Uterus (tissue), 4 donors: ENCODE measurements around the gene TMEM87B. TPM values are rescaled to one million over a fixed set of nuclear protein-coding genes. Genes with fewer than 3 reads are reported as not detected.

ENCODE experiments used
- DNase-seq, 2 donors: peaks; one replicate each; pipeline ENCODE4 v3.0.0-alpha.2; 2019 to 2020
- H3K27ac ChIP-seq, 2 donors: fragments of 200-600 bp; sonication (generic); 1 replicate in 1 of 2; 2 replicates in 1 of 2; pipeline ENCODE4 v1.5.1; 2016 to 2018
- H3K27me3 ChIP-seq, 2 donors: fragments of 200-600 bp; sonication (generic); one replicate each; pipeline ENCODE4 v1.5.1; 2018 to 2019; ENCODE audit warnings: control low read depth in 1 of 2
- H3K36me3 ChIP-seq, 2 donors: fragments of 200-600 bp; sonication (generic); one replicate each; pipeline ENCODE4 v1.5.1; 2019; ENCODE audit warnings: control low read depth in 1 of 2
- H3K4me1 ChIP-seq, 2 donors: fragments of 200-600 bp; sonication (generic); one replicate each; pipeline ENCODE4 v1.5.1; 2018 to 2019; ENCODE audit warnings: control low read depth in 1 of 2
- H3K4me3 ChIP-seq, 2 donors: fragments of 200-600 bp; sonication (generic); 1 replicate in 1 of 2; 2 replicates in 1 of 2; pipeline ENCODE4 v1.5.1; 2018 to 2019; ENCODE audit warnings: mild to moderate bottlenecking in 1 of 2
- H3K9me3 ChIP-seq, 2 donors: fragments of 200-600 bp; sonication (generic); one replicate each; pipeline ENCODE4 v1.5.1; 2019; ENCODE audit warnings: control low read depth in 1 of 2
- POLR2A ChIP-seq, 2 donors: fragments of 450-650 bp; IDR thresholded peaks; one replicate each; pipeline ENCODE4 v1.6.1; 2016; ENCODE audit warnings: antibody characterized with exemption in 2 of 2, mild to moderate bottlenecking in 1 of 2, moderate library complexity in 1 of 2
- intact Hi-C: fragments of 100-400 bp; cut with DNase I; formaldehyde crosslinking; loops from one replicate; pipeline ENCODE4 v1.15.1; 2023; ENCODE audit warnings: low total_unique reads
- total RNA-seq, 4 donors: library from RNA; depleted of rRNA in 3 of 4; stranded (reverse); fragments of >200 nt in 3 of 4; gene quantifications; one replicate each; pipeline versions ENCODE4 v1.1.0 to v1.2.4, GENCODE V29; 2014 to 2023
- TF ChIP-seq, protein P1 (sequence below), 4 experiments: fragments of 200-600 bp in 2 of 4; fragments of 450-650 bp in 2 of 4; sonication (generic) in 2 of 4; IDR thresholded peaks; one replicate each; pipeline ENCODE4 v1.5.1; 2016 to 2019; ENCODE audit warnings: antibody characterized with exemption in 4 of 4, mild to moderate bottlenecking in 2 of 4, moderate library complexity in 1 of 4
- donor health status: DM: yes; HTN: yes; CAD: no.

The TMEM87B gene
- total RNA-seq, 4 donors from 2014 or later: 6.7 to 51.6 (median 27.0) TPM

DNA sequence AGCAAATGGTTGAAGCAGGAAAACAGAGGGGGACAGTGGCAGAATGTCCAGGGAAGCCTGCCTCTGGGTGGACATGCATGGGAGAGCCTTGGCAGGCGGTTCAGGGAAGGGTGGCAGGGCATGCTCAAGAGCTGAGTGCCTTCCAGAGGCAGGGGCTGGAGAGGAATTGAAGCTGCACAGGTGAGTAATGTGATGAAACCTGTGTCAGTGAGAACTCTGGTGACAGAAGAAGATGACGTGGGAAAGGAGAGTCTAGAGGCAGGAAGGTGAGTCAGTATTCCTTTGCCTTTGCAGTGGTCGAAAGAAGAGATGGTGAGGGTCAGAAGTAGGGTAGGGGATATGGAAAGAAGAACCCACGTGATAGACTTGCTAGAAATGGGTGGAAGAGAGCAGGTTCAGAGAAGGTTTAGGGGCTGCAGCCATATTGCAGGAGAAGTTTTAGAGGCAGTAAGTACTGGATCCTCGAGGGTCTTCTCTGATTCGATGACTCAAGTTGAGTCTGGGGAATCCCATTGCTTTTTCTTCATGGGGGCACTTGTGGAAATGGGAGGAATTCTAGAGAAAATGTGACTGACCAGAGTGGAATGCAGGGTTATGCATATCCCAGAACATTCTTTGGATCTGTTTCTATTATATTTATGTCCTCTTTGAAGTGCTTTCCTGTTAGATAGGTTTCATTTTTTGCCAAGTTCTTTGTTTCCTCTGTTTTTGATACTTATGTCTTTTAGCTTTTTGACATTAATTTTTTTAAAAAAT lies 37.4 kb downstream of the TMEM87B start:
- H3K9me3 ChIP-seq: no peaks in the 10 kb centered on the region
- no peaks in the 10 kb centered on the region for H3K4me1 ChIP-seq
- TF ChIP-seq, protein P1, sequence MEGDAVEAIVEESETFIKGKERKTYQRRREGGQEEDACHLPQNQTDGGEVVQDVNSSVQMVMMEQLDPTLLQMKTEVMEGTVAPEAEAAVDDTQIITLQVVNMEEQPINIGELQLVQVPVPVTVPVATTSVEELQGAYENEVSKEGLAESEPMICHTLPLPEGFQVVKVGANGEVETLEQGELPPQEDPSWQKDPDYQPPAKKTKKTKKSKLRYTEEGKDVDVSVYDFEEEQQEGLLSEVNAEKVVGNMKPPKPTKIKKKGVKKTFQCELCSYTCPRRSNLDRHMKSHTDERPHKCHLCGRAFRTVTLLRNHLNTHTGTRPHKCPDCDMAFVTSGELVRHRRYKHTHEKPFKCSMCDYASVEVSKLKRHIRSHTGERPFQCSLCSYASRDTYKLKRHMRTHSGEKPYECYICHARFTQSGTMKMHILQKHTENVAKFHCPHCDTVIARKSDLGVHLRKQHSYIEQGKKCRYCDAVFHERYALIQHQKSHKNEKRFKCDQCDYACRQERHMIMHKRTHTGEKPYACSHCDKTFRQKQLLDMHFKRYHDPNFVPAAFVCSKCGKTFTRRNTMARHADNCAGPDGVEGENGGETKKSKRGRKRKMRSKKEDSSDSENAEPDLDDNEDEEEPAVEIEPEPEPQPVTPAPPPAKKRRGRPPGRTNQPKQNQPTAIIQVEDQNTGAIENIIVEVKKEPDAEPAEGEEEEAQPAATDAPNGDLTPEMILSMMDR (IDR thresholded peaks at IDR 0.05): no peak
- TF ChIP-seq POLR2A (IDR thresholded peaks at IDR 0.05): no peak
- intact Hi-C loops: no loop called here
- no peaks in the 10 kb centered on the region for H3K27me3 ChIP-seq
- DNase-seq: no peak
- no peaks in the 10 kb centered on the region for H3K36me3 ChIP-seq
- H3K27ac ChIP-seq: peak overlapping the region in 1 of 2 donors; percentile 26
- H3K4me3 ChIP-seq: no peak overlapping the region

DNA sequence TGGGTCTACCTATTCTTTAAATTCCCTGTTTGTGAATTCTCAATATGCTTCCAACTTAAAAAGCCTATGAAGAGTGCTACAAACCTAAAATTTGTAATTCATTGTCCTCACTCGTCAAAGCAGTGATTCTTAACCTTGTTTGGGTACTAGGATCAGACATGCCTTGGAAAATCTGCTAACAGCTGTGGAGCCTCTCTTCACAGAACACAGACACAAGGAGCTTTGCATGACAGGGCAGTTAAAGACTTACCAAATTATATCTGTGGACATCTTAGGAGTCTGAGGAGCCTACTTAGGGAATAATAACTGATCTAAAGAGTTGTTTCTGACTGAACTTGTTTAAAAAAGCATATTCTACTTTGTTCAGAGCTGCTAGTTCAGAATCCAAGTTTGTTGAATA lies 38.1 kb downstream of the TMEM87B start:
- intact Hi-C loops: no loop called here
- H3K4me3 ChIP-seq: no peak overlapping the region

DNA sequence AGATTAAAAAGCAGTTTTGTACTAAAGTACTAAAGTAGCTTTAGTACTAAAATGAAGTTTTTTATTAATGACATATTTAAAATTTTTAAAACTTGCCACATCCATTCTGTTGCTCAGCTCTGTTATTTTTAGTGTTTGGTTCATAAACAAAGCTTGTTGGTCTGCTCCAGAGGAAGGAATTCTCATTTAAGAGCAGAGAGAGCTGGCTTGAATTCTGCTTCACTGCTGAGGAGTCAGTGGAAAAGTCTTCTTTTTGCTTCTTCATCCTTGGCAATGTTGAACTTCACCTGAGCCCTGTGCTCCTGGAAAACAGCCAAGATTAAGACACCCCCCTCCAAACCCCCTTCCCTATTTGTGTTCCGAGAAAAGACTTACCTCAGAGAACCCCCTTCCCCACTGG lies 40.6 kb downstream of the TMEM87B start:
- no peaks in the 10 kb centered on the region for H3K4me1 ChIP-seq
- no peak overlapping the region for H3K4me3 ChIP-seq
- no peak for TF ChIP-seq POLR2A (IDR thresholded peaks at IDR 0.05)
- TF ChIP-seq, protein P1 (IDR thresholded peaks at IDR 0.05): no peak
- intact Hi-C loops: no loop called here
- peak overlapping the region in 1 of 2 donors; percentile 40 for H3K27ac ChIP-seq
- H3K9me3 ChIP-seq: no peaks in the 10 kb centered on the region
- no peak for DNase-seq
- no peaks in the 10 kb centered on the region for H3K36me3 ChIP-seq
- no peaks in the 10 kb centered on the region for H3K27me3 ChIP-seq

More for the DNA sequence above, 38.1 kb downstream of the TMEM87B start:
- DNase-seq: no peak
- no peaks in the 10 kb centered on the region for H3K9me3 ChIP-seq
- H3K27me3 ChIP-seq: no peaks in the 10 kb centered on the region
- no peaks in the 10 kb centered on the region for H3K4me1 ChIP-seq
- H3K27ac ChIP-seq: peak overlapping the region in 1 of 2 donors; percentile 26
- TF ChIP-seq, protein P1 (IDR thresholded peaks at IDR 0.05): no peak
- TF ChIP-seq POLR2A (IDR thresholded peaks at IDR 0.05): no peak
- H3K36me3 ChIP-seq: no peaks in the 10 kb centered on the region

DNA sequence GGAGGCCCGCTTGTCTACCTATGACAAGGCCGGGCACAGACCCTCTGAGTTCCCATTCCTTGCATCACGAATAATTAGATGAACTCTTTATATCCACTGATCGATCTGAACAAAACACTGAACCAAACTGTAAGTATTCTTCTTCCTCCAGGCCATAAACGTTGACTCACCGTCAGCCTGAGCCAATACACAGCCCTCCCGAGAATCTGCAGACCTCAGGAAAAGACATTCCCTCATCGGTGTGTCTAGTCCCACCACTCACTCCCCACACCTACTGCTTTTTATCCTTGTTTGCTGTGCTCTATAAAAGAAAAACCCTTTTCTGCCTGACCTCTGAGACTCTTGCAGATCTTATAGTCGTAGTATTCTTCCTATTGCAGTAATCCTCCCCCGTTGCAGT lies 41.0 kb downstream of the TMEM87B start:
- no peak for TF ChIP-seq POLR2A (IDR thresholded peaks at IDR 0.05)
- TF ChIP-seq, protein P1 (IDR thresholded peaks at IDR 0.05): no peak
- no peaks in the 10 kb centered on the region for H3K9me3 ChIP-seq
- DNase-seq: no peak
- intact Hi-C loops: no loop called here
- peak overlapping the region in 1 of 2 donors; percentile 40 for H3K27ac ChIP-seq
- H3K36me3 ChIP-seq: no peaks in the 10 kb centered on the region
- no peaks in the 10 kb centered on the region for H3K4me1 ChIP-seq
- H3K27me3 ChIP-seq: no peaks in the 10 kb centered on the region
- no peak overlapping the region for H3K4me3 ChIP-seq

DNA sequence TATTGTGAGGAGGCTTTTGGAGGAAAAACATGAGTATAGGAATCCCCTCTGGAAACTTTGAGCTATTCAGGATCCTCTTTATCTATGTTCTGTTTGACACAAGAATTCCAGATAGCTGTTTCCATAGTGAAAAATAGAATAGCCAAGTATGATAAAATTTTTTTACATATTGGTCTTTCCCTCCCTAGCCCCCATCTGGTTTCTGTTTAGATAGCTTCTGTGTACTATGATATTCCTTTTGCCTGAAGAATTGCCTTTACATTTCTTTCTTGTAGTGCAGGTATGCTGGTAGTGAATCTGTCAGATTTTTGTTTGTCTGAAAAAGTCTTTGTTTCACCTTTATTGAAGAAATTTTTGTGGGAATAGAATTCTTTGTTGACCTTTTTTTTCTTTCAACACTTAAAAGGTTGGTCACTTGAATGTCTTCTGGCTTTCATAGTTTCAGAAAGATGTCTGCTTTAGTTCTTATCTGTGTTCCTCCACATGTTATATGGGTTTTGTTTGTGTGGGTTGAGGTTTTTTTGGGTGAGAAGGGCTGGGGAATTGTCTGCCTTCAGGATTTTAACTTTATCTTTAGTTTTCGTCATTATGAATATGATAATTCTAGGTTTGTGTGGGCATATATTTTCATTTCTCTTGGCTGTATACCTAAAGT lies 53.2 kb downstream of the TMEM87B start:
- intact Hi-C loops: no loop called here
- Histone ChIP-seq H3K9me3 (peaks cover 0 to 3% of the 10 kb centered on the region in 2 donors), H3K27ac (no peak overlapping the region), H3K27me3 (no peaks in the 10 kb centered on the region), H3K4me1 (no peaks in the 10 kb centered on the region), H3K4me3 (no peak overlapping the region), H3K36me3 (no peaks in the 10 kb centered on the region)
- DNase-seq: no peak
- TF ChIP-seq, protein P1 (IDR thresholded peaks at IDR 0.05): no peak
- no peak for TF ChIP-seq POLR2A (IDR thresholded peaks at IDR 0.05)
